HEK293T (cell line): Measurements from ENCODE around the gene LRRC59.
"Not testable (repeated sequence)": the region's sequence is repeated elsewhere in the genome, so short reads cannot be mapped to it uniquely, and the experiment has no call there.

Source experiments
- CTCF ChIA-PET: fragments of 350-600 bp; formaldehyde crosslinking; extraction: SDS; loops from one replicate; lab custom pipeline; 2021; ENCODE audit warnings: antibody characterized with exemption, inconsistent platforms; lab: Yijun Ruan, JAX
- POLR2A ChIA-PET: fragments of 350-600 bp; formaldehyde crosslinking; extraction: SDS; loops from one replicate; lab custom pipeline; 2020; ENCODE audit warnings: antibody characterized with exemption, inconsistent platforms; lab: Yijun Ruan, JAX
- DNase-seq: peaks from one replicate; pipeline ENCODE4 v3.0.0; 2012; ENCODE audit warnings: mixed read lengths; ENCODE audit errors: extremely low spot score
- ARNT ChIP-seq: fragments of 450-650 bp; IDR thresholded peaks from 2 replicates; pipeline ENCODE4 v1.6.1; 2017; ENCODE audit warnings: mild to moderate bottlenecking
- BHLHE40 ChIP-seq: fragments of 450-650 bp; IDR thresholded peaks from 2 replicates; pipeline ENCODE4 v1.6.1; 2016; ENCODE audit warnings: mild to moderate bottlenecking, moderate library complexity, borderline replicate concordance
- CTBP1 ChIP-seq: fragments of 450-650 bp; IDR thresholded peaks from 2 replicates; pipeline ENCODE4 v1.6.1; 2016; ENCODE audit warnings: borderline replicate concordance
- ELF4 ChIP-seq: fragments of 450-650 bp; IDR thresholded peaks from 2 replicates; pipeline ENCODE4 v1.6.1; 2017; ENCODE audit warnings: antibody characterized with exemption
- FOXA1 ChIP-seq: fragments of 450-650 bp; IDR thresholded peaks from 2 replicates; pipeline ENCODE4 v1.6.1; 2016; ENCODE audit warnings: mild to moderate bottlenecking
- FOXK2 ChIP-seq: fragments of 450-650 bp; IDR thresholded peaks from 2 replicates; pipeline ENCODE4 v1.6.1; 2016; ENCODE audit warnings: mild to moderate bottlenecking
- FOXM1 ChIP-seq: fragments of 450-650 bp; IDR thresholded peaks from 2 replicates; pipeline ENCODE4 v1.6.1; 2017; ENCODE audit warnings: mild to moderate bottlenecking, borderline replicate concordance
- HDGF ChIP-seq: fragments of 450-650 bp; IDR thresholded peaks from 2 replicates; pipeline ENCODE4 v1.6.1; 2017; ENCODE audit warnings: antibody characterized with exemption, borderline replicate concordance
- L3MBTL2 ChIP-seq: fragments of 450-650 bp; conservative IDR thresholded peaks from 2 replicates; pipeline ENCODE4 v1.6.1; 2016; ENCODE audit warnings: mild to moderate bottlenecking
- LEF1 ChIP-seq: fragments of 450-650 bp; IDR thresholded peaks from 2 replicates; pipeline ENCODE4 v1.6.1; 2017; ENCODE audit warnings: mild to moderate bottlenecking, borderline replicate concordance
- NFRKB ChIP-seq: fragments of 450-650 bp; IDR thresholded peaks from 2 replicates; pipeline ENCODE4 v1.6.1; 2016; ENCODE audit warnings: mild to moderate bottlenecking, moderate library complexity
- SP1 ChIP-seq: fragments of 450-650 bp; IDR thresholded peaks from 2 replicates; pipeline ENCODE4 v1.6.1; 2017
- SUZ12 ChIP-seq: fragments of 450-650 bp; IDR thresholded peaks from 2 replicates; pipeline ENCODE4 v1.6.1; 2016; ENCODE audit warnings: mild to moderate bottlenecking
- TARDBP ChIP-seq: fragments of 450-650 bp; IDR thresholded peaks from 2 replicates; pipeline ENCODE4 v1.6.1; 2016
- ZNF384 ChIP-seq: fragments of 450-650 bp; IDR thresholded peaks from 2 replicates; pipeline ENCODE4 v1.6.1; 2016
- TF ChIP-seq, protein P1 (sequence below): fragments of 450-650 bp; IDR thresholded peaks from 2 replicates; pipeline ENCODE4 v1.6.1; 2016

The LRRC59 gene

GRCh38 chr17:50398672-50399071, 1.3 kb upstream of the LRRC59 start:
- POLR2A ChIA-PET = interaction anchor here (1.4 to 4.5 kb wide), 7 partner anchors 10 to 80 kb away, joined by 5 to 41 read pairs (median 23); partner anchors contain the start of genes ACSF2, EME1, MRPL27 and RSAD1
- CTCF ChIA-PET = interaction anchor here (0.8 to 1.9 kb wide), 3 partner anchors 28 to 74 kb away, joined by 3 to 10 read pairs (median 6); partner anchors contain the start of gene ACSF2
- not testable (repeated sequence) for DNase-seq

DNA sequence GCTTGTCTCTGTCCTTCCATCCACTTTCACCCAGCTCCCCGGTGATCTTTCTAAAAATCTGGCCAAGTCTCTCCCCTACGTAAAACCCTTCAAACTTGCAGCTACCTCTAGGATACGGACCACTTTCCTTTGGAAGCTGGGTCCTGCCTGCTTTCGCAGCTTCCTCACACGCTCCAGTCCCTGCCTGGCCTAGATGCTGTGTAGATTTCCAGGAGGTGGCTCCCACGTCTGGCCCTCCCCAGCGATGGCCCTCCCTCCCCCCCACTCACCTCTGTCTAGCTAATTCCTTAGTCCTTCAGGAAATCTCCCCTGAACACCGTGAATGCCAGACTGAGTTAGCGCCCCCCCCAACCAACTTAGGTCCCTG, 579 bp upstream of the LRRC59 start:
- DNase-seq = no peak
- TF ChIP-seq ELF4 = no peak
- no peak for TF ChIP-seq SUZ12
- TF ChIP-seq SP1 = no peak
- CTCF ChIA-PET = interaction anchor here (0.5 to 1.9 kb wide), 22 partner anchors 9 to 481 kb away, joined by 3 to 12 read pairs (median 4); partner anchors contain the start of gene ACSF2
- POLR2A ChIA-PET = interaction anchor here (0.6 to 4.5 kb wide), 21 partner anchors 8 to 321 kb away, joined by 3 to 41 read pairs (median 5); partner anchors contain the start of genes ACSF2, EME1, LUC7L3 and MRPL27

DNA sequence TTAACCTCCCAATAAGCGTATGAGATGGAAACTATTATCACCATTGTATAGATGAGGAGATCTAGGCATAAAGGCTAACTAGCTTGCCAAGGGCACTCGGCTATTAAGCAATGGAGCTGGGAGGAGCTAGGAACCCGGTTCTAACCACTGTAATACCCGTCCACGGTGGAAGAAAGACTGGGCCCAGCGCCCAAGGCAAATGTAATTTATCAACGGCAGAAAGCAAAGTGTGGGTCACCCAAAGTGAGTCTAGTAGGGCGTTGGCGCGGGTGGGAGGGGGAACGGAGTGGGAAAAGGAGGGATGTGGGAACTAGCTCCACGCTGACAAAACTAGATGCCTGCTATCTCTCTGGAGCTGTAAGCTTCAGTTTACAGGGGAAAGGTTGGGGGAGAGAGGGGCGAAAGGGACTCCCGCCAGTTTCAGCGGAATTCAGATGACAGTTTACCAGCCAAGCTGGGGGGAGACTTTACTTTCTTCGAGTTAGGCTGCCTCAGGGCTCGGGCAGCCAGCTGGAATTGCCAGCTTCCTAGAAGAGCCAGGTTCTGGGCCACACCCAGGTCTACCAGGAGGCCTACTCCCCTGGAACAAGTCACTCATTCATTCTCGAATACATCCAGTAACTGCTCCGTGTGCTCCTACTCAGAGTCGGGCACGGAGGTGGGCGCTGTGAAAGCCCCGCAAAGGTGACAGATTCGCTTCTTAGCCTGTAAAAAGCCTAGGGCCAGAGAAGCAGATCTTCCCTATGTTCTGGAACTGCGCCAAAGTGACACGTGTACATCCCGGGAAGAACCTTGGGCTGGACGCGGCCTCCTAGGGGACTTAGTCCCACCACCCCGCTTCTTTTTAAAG, 837 bp downstream of the LRRC59 start:
- CTCF ChIA-PET = interaction anchor here (0.5 to 1.9 kb wide), 23 partner anchors 8 to 482 kb away, joined by 3 to 12 read pairs (median 4); partner anchors contain the start of gene ACSF2
- TF ChIP-seq, protein P1, sequence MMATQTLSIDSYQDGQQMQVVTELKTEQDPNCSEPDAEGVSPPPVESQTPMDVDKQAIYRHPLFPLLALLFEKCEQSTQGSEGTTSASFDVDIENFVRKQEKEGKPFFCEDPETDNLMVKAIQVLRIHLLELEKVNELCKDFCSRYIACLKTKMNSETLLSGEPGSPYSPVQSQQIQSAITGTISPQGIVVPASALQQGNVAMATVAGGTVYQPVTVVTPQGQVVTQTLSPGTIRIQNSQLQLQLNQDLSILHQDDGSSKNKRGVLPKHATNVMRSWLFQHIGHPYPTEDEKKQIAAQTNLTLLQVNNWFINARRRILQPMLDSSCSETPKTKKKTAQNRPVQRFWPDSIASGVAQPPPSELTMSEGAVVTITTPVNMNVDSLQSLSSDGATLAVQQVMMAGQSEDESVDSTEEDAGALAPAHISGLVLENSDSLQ = no peak
- TF ChIP-seq SP1 (no peak), CTBP1 (no peak), L3MBTL2 (no peak), FOXK2 (no peak), SUZ12 (no peak), NFRKB (no peak), ARNT (no peak), ZNF384 (no peak), ELF4 (no peak), HDGF (no peak), TARDBP (no peak), FOXA1 (no peak), FOXM1 (no peak), BHLHE40 (no peak)
- DNase-seq = peak; percentile 44
- POLR2A ChIA-PET = interaction anchor here (0.8 to 4.5 kb wide), 18 partner anchors 8 to 323 kb away, joined by 3 to 41 read pairs (median 8); partner anchors contain the start of genes ACSF2, EME1, LUC7L3 and MRPL27

GRCh38 chr17:50394711-50395110, 2.6 kb downstream of the LRRC59 start:
- DNase-seq = peak; percentile 5
- TF ChIP-seq ARNT = no peak
- TF ChIP-seq FOXA1 = no peak
- TF ChIP-seq CTBP1 = no peak
- TF ChIP-seq BHLHE40 = no peak
- TF ChIP-seq FOXK2 = no peak
- TF ChIP-seq, protein P1 = no peak
- TF ChIP-seq NFRKB = no peak
- TF ChIP-seq FOXM1 = no peak
- no peak for TF ChIP-seq LEF1
- no peak for TF ChIP-seq SUZ12
- no peak for TF ChIP-seq ZNF384
- TF ChIP-seq TARDBP = no peak
- no peak for TF ChIP-seq HDGF
- no peak for TF ChIP-seq SP1
- no peak for TF ChIP-seq ELF4
- TF ChIP-seq L3MBTL2 = no peak
- ChIA-PET POLR2A (no interaction called here), CTCF (no interaction called here)

- ChIA-PET POLR2A (no interaction called here), CTCF (no interaction called here)
- no peak for TF ChIP-seq HDGF
- no peak for TF ChIP-seq NFRKB
- TF ChIP-seq, protein P1 = no peak
- TF ChIP-seq SUZ12 = no peak
- no peak for TF ChIP-seq L3MBTL2
- TF ChIP-seq FOXK2 = no peak
- TF ChIP-seq BHLHE40 = no peak
- no peak for TF ChIP-seq SP1
- TF ChIP-seq LEF1 = no peak
- TF ChIP-seq CTBP1 = no peak
- TF ChIP-seq ELF4 = no peak
- TF ChIP-seq TARDBP = no peak
- TF ChIP-seq FOXA1 = no peak
- no peak for TF ChIP-seq ARNT
- no peak for TF ChIP-seq ZNF384
- no peak for TF ChIP-seq FOXM1
- no peak for DNase-seq
Observed at GRCh38 chr17:50393700-50394099, 3.6 kb downstream of the LRRC59 start.

DNA sequence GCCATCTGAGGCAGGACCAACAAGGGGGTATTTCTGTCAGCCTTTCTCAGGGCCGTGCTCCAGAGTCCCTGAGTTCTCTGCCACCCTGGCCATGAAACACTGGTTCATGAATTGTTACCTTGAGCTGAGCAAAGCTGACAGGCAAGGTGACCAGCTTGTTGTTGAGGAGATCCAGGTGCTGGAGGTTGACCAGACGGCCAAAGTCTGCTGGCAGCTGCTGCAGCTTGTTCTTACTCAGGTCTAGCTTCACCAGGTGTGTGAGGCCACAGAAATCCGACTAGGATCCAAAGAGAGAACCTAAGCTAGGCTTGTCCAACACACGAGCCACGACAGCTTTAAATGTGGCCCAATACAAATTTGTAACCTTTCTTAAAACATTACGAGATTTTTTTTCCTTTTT, 4.7 kb downstream of the LRRC59 start:
- TF ChIP-seq SUZ12 (no peak), LEF1 (no peak)
- ChIA-PET POLR2A (no interaction called here), CTCF (no interaction called here)
- no peak for DNase-seq
